GM12878 (cell line): Measurements from ENCODE around the gene KRT71. TPM values are rescaled to one million over a fixed set of nuclear protein-coding genes. Genes with fewer than 3 reads are reported as not detected.

Experiments
- ATAC-seq: fragments of 200-7000 bp; cut with Tn5 transposase; 3 replicates; pipeline ENCODE4 v1.9.1; 2020; ENCODE audit warnings: mild to moderate bottlenecking, moderate library complexity
- BruUV-seq: library from RNA; stranded (reverse); fragments of 400-500 nt; replicated peaks from 2 replicates; lab custom pipeline; 2021; lab: Mats Ljungman, UMichigan
- CTCF ChIA-PET: fragments of 300-600 bp; sonication (Branson Sonifier 250); formaldehyde crosslinking; extraction: SDS; loops from one replicate; lab custom pipeline; 2021; ENCODE audit warnings: inconsistent platforms; lab: Yijun Ruan, JAX
- POLR2A ChIA-PET: fragments of 350-600 bp; formaldehyde crosslinking; extraction: SDS; loops from one replicate; lab custom pipeline; 2021; ENCODE audit warnings: inconsistent platforms; lab: Charles Lee
- RAD21 ChIA-PET: fragments of 300-600 bp; sonication (Branson Sonifier 250); formaldehyde crosslinking; loops from one replicate; lab custom pipeline; 2023; ENCODE audit warnings: antibody characterized with exemption; ENCODE audit not compliant: unreplicated experiment; lab: Charles Lee
- SMC1A ChIA-PET: fragments of 300-600 bp; sonication (Branson Sonifier 250); formaldehyde crosslinking; loops from one replicate; lab custom pipeline; 2023; ENCODE audit not compliant: unreplicated experiment, uncharacterized antibody; lab: Charles Lee
- DNase-seq: peaks from one replicate; pipeline ENCODE4 v3.0.0-alpha.2; 2011; ENCODE audit warnings: low read depth, low spot score
- FAIRE-seq: peaks from 3 replicates; lab custom pipeline; 2011; peaks lifted over from hg19 to GRCh38; lab: Jason Lieb, UNC
- H2AFZ ChIP-seq: 2 replicates; pipeline ENCODE4 v1.6.0; 2011; ENCODE audit warnings: low read depth, low read length, control low read depth; ENCODE audit not compliant: control insufficient read depth
- H3K27ac ChIP-seq: 2 replicates; pipeline ENCODE4 v1.5.1; 2011; ENCODE audit warnings: control low read depth; ENCODE audit not compliant: control insufficient read depth, insufficient read depth
- H3K27me3 ChIP-seq, 2 experiments: replicated peaks in 1 of 2; 2 replicates each; pipeline versions ENCODE4 v1.6.0 to v1.6.1; 2011; ENCODE audit warnings: low read length in 1 of 2; ENCODE audit not compliant: control insufficient read depth in 2 of 2, insufficient read depth in 2 of 2
- H3K36me3 ChIP-seq, 2 experiments: 2 replicates each; pipeline ENCODE4 v1.5.1; 2011; ENCODE audit warnings: low read length in 1 of 2; ENCODE audit not compliant: control insufficient read depth in 2 of 2, insufficient read depth in 2 of 2
- H3K4me1 ChIP-seq: 2 replicates; pipeline ENCODE4 v1.6.1; 2011; ENCODE audit warnings: mild to moderate bottlenecking, low read length, moderate library complexity, mixed read lengths; ENCODE audit not compliant: control insufficient read depth, insufficient read depth
- H3K4me2 ChIP-seq: 2 replicates; pipeline ENCODE4 v1.6.0; 2011; ENCODE audit warnings: control low read depth; ENCODE audit not compliant: control insufficient read depth, insufficient read depth
- H3K4me3 ChIP-seq: fragments of 200-600 bp; sonication (generic); 2 replicates; pipeline ENCODE4 v1.5.1; 2016
- H3K79me2 ChIP-seq: 2 replicates; pipeline ENCODE4 v1.6.0; 2011; ENCODE audit warnings: low read length; ENCODE audit not compliant: control insufficient read depth, insufficient read depth
- H3K9ac ChIP-seq: 2 replicates; pipeline ENCODE4 v1.8.0; 2011; ENCODE audit warnings: low read length, control low read depth, mixed read lengths; ENCODE audit not compliant: control insufficient read depth, insufficient read depth
- H3K9me3 ChIP-seq: replicated peaks from 3 replicates; pipeline ENCODE4 v1.5.1; 2011; ENCODE audit warnings: mild to moderate bottlenecking, low read length; ENCODE audit not compliant: control insufficient read depth, insufficient read depth
- H4K20me1 ChIP-seq: 2 replicates; pipeline ENCODE4 v1.6.0; 2011; ENCODE audit not compliant: control insufficient read depth, insufficient read depth
- CEBPB ChIP-seq, 2 experiments: fragments of 150-350 bp in 1 of 2; IDR thresholded peaks; 2 replicates each; pipeline ENCODE4 v1.6.1; 2012 to 2014; ENCODE audit warnings: low read depth in 2 of 2, low read length in 2 of 2, borderline replicate concordance in 1 of 2, inconsistent platforms in 1 of 2
- CREM ChIP-seq: IDR thresholded peaks from 2 replicates; pipeline ENCODE4 v1.6.1; 2014; ENCODE audit warnings: antibody characterized with exemption, low read depth
- EED ChIP-seq: sonication (generic); IDR thresholded peaks from 2 replicates; pipeline ENCODE4 v1.6.1; 2016; ENCODE audit warnings: antibody characterized with exemption, low read depth
- FOXK2 ChIP-seq: fragments of 450-650 bp; IDR thresholded peaks from 2 replicates; pipeline ENCODE4 v1.6.1; 2017; ENCODE audit warnings: mild to moderate bottlenecking, moderate library complexity
- IKZF1 ChIP-seq: fragments of 450-650 bp; conservative IDR thresholded peaks from 2 replicates; pipeline ENCODE4 v1.6.1; 2017; ENCODE audit warnings: antibody characterized with exemption, mild to moderate bottlenecking
- NRF1 ChIP-seq: conservative IDR thresholded peaks from 2 replicates; pipeline ENCODE4 v1.6.1; 2011; ENCODE audit warnings: mild to moderate bottlenecking, low read depth, low read length, improper control_type of control experiment
- POU2F2 ChIP-seq: IDR thresholded peaks from 3 replicates; pipeline ENCODE4 v1.6.1; 2011; ENCODE audit warnings: low read depth, mild to moderate bottlenecking, low read length, borderline replicate concordance
- RBBP5 ChIP-seq: fragments of 200-600 bp; sonication (generic); conservative IDR thresholded peaks from 2 replicates; pipeline ENCODE4 v1.6.1; 2016
- TAF1 ChIP-seq: IDR thresholded peaks from 2 replicates; pipeline ENCODE4 v1.6.1; 2011; ENCODE audit warnings: mild to moderate bottlenecking, low read depth, low read length, borderline replicate concordance
- WGBS: methylation state at CpG from one replicate; pipeline ENCODE4 v1.1.6; 2016; ENCODE audit warnings: low lambda C conversion rate; ENCODE audit not compliant: insufficient replicate concordance, insufficient coverage; ENCODE audit errors: missing lambda C conversion rate; 5-methylcytosine and 5-hydroxymethylcytosine counted together
- in situ Hi-C: fragments of 300-500 bp; cut with MboI; formaldehyde crosslinking; loops from 9 replicates; pipeline ENCODE4 v1.14.3; 2018; ENCODE audit warnings: mixed read lengths
- intact Hi-C: fragments of 100-400 bp; cut with micrococcal nuclease; formaldehyde crosslinking; loops from one replicate; pipeline ENCODE4 v1.14.2; 2022; ENCODE audit not compliant: unreplicated experiment
- polyA plus RNA-seq, 11 experiments: library from polyadenylated mRNA; depleted of rRNA in 4 of 11; unstranded in 6 of 11; stranded (reverse) in 5 of 11; fragments of >200 nt; fragmentation: Nextera tagmentation in 4 of 11; fragmentation: Illumina TruSeq in 1 of 11; extraction: Ambion mirVana in 4 of 11; extraction: Trizol in 1 of 11; gene quantifications; 1 replicate in 1 of 11; 2 replicates in 10 of 11; pipeline versions ENCODE4 v1.2.1 to v1.2.3, GENCODE V29; 2011 to 2016; ENCODE audit warnings: inconsistent platforms in 2 of 11, missing spikeins in 2 of 11, low read depth in 1 of 11
- total RNA-seq, 4 experiments: library from RNA; depleted of rRNA in 3 of 4; stranded (reverse); fragments of >200 nt in 3 of 4; fragmentation: Illumina TruSeq in 1 of 4; extraction: Trizol in 1 of 4; gene quantifications; 2 replicates each; pipeline versions ENCODE4 v1.2.1 to v1.2.3, GENCODE V29; 2013 to 2021
- TF ChIP-seq, protein P1 (sequence below): fragments of 450-650 bp; IDR thresholded peaks from 2 replicates; pipeline ENCODE4 v1.6.1; 2017; ENCODE audit warnings: mild to moderate bottlenecking, moderate library complexity
- TF ChIP-seq, protein P2 (sequence below): fragments of 450-650 bp; conservative IDR thresholded peaks from 2 replicates; pipeline ENCODE4 v1.6.1; 2017; ENCODE audit warnings: mild to moderate bottlenecking, moderate library complexity

The KRT71 gene
- total and polyA plus RNA-seq, 10 of the 15 experiments (the other 5 are each of a cell fraction or from before 2014, with no cell fraction given) = not detected

DNA sequence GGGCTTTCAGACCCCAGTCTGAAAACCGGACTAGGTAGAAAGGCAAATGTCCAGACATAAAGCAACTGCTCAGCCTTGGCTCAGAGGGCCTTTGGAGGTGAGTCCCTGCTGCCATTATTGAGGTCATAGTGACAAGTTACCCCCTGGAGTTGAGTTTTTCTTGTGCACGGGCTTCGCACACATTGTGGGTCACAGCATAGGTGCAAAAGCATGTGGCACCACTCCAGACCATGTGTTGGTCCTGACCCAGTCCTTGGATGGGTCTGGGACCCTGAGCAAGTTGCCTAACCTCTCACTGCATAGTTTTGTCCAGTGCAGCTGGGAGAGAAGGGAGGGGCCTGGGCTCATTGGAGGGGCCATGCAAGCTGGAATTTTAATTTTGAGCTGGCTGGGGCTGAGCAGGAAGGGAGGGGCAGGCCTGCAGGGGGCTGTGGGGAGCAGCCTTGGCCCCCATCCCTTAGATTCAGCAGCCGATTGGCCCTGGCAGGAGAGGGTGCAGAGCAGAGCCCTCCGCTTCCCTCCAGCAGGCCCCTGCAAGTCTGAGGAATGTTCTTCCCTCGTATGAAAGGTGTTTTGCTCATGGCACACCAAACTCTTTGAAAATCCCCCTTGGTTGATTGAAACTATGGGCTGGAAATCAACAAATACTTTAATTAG is 28.6 kb downstream of the KRT71 start (continued):
- TF ChIP-seq, protein P1, sequence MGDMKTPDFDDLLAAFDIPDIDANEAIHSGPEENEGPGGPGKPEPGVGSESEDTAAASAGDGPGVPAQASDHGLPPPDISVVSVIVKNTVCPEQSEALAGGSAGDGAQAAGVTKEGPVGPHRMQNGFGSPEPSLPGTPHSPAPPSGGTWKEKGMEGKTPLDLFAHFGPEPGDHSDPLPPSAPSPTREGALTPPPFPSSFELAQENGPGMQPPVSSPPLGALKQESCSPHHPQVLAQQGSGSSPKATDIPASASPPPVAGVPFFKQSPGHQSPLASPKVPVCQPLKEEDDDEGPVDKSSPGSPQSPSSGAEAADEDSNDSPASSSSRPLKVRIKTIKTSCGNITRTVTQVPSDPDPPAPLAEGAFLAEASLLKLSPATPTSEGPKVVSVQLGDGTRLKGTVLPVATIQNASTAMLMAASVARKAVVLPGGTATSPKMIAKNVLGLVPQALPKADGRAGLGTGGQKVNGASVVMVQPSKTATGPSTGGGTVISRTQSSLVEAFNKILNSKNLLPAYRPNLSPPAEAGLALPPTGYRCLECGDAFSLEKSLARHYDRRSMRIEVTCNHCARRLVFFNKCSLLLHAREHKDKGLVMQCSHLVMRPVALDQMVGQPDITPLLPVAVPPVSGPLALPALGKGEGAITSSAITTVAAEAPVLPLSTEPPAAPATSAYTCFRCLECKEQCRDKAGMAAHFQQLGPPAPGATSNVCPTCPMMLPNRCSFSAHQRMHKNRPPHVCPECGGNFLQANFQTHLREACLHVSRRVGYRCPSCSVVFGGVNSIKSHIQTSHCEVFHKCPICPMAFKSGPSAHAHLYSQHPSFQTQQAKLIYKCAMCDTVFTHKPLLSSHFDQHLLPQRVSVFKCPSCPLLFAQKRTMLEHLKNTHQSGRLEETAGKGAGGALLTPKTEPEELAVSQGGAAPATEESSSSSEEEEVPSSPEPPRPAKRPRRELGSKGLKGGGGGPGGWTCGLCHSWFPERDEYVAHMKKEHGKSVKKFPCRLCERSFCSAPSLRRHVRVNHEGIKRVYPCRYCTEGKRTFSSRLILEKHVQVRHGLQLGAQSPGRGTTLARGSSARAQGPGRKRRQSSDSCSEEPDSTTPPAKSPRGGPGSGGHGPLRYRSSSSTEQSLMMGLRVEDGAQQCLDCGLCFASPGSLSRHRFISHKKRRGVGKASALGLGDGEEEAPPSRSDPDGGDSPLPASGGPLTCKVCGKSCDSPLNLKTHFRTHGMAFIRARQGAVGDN = no peak
- TF ChIP-seq CEBPB (IDR thresholded peaks at IDR 0.05; ENCODE audit: borderline replicate concordance in 1 of 2, low read depth in 2 of 2, low read length in 2 of 2) (no peak), EED (no peak), NRF1 (no peak), FOXK2 (no peak), IKZF1 (no peak)

DNA sequence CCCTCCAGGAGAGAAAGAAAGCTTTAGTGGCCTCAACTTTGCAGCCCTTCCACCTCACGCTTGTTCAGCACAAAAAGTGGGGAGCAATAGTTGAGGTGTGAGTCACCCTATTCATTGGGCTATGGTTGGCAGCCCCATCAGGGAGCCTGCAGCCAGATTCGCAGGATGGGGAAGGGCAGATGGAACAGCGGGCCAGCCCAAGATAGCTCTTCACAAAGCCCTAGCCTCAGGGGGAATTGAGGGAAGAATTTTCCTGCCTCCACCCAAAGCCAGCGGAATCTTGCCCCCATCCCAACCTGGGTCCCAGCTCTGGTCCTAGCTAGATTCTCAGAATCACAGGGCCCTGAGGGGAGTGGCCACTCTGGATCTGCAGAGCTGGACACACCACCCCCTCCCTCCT is 29.1 kb downstream of the KRT71 start:
- no TSS peak for BruUV-seq
- SMC1A ChIA-PET = no interaction called here
- TF ChIP-seq RBBP5 = no peak
- no peak for TF ChIP-seq TAF1
- TF ChIP-seq CREM = no peak
- TF ChIP-seq, protein P2, sequence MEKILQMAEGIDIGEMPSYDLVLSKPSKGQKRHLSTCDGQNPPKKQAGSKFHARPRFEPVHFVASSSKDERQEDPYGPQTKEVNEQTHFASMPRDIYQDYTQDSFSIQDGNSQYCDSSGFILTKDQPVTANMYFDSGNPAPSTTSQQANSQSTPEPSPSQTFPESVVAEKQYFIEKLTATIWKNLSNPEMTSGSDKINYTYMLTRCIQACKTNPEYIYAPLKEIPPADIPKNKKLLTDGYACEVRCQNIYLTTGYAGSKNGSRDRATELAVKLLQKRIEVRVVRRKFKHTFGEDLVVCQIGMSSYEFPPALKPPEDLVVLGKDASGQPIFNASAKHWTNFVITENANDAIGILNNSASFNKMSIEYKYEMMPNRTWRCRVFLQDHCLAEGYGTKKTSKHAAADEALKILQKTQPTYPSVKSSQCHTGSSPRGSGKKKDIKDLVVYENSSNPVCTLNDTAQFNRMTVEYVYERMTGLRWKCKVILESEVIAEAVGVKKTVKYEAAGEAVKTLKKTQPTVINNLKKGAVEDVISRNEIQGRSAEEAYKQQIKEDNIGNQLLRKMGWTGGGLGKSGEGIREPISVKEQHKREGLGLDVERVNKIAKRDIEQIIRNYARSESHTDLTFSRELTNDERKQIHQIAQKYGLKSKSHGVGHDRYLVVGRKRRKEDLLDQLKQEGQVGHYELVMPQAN = no peak
- TF ChIP-seq POU2F2 = no peak
- in situ Hi-C loops = no loop called here
- RAD21 ChIA-PET = no interaction called here
- Histone ChIP-seq H3K79me2 (no peaks in the 10 kb centered on the region), H3K27me3 (peaks cover 0 to 9% of the 10 kb centered on the region in 2 experiments; a peak in 3 of 4 replicates), H3K27ac (no peak overlapping the region), H3K4me3 (no peak overlapping the region), H3K36me3 (no peaks in the 10 kb centered on the region), H3K9me3 (no peaks in the 10 kb centered on the region), H4K20me1 (no peaks in the 10 kb centered on the region), H2AFZ (no peak overlapping the region), H3K9ac (no peak overlapping the region), H3K4me2 (no peak overlapping the region), H3K4me1 (no peaks in the 10 kb centered on the region)
- POLR2A ChIA-PET = no interaction called here
- intact Hi-C loops = no loop called here
- CTCF ChIA-PET = no interaction called here
- no peak for DNase-seq
- 10% methylated on average over 4 of the region's 4 CpGs for WGBS
- no peak for ATAC-seq
- no peak for FAIRE-seq
